ENCODE measurements around the gene ZBTB46.

ZBTB46 gene

GRCh38 chr20:63859166-63859699 lies 28.2 kb upstream of the ZBTB46 start:
- TF ChIP-seq CTCF (IDR thresholded peaks at IDR 0.05), result no peak

GRCh38 chr20:63858393-63859165 lies 27.5 kb upstream of the ZBTB46 start:
- no peak for TF ChIP-seq CTCF (IDR thresholded peaks at IDR 0.05)

- no peak for TF ChIP-seq CTCF (IDR thresholded peaks at IDR 0.05)
These were observed 26.8 kb upstream of the ZBTB46 start for GRCh38 chr20:63857764-63858392.

GRCh38 chr20:63856098-63856511 lies 25.0 kb upstream of the ZBTB46 start:
- TF ChIP-seq CTCF (IDR thresholded peaks at IDR 0.05), result no peak

GRCh38 chr20:63855363-63856097 lies 24.5 kb upstream of the ZBTB46 start:
- no peak for TF ChIP-seq CTCF (IDR thresholded peaks at IDR 0.05)

- TF ChIP-seq CTCF (IDR thresholded peaks at IDR 0.05), result no peak
These were observed 23.8 kb upstream of the ZBTB46 start for GRCh38 chr20:63854766-63855362.

GRCh38 chr20:63854069-63854765 lies 23.2 kb upstream of the ZBTB46 start:
- no peak for TF ChIP-seq CTCF (IDR thresholded peaks at IDR 0.05)
